GM18520 (cell line): ENCODE measurements around the gene F10.

Source experiments
- ATAC-seq: cut with Tn5 transposase; IDR thresholded peaks from one replicate; pipeline ENCODE4 v1.9.1; 2021; ENCODE audit not compliant: unreplicated experiment

The F10 gene

DNA sequence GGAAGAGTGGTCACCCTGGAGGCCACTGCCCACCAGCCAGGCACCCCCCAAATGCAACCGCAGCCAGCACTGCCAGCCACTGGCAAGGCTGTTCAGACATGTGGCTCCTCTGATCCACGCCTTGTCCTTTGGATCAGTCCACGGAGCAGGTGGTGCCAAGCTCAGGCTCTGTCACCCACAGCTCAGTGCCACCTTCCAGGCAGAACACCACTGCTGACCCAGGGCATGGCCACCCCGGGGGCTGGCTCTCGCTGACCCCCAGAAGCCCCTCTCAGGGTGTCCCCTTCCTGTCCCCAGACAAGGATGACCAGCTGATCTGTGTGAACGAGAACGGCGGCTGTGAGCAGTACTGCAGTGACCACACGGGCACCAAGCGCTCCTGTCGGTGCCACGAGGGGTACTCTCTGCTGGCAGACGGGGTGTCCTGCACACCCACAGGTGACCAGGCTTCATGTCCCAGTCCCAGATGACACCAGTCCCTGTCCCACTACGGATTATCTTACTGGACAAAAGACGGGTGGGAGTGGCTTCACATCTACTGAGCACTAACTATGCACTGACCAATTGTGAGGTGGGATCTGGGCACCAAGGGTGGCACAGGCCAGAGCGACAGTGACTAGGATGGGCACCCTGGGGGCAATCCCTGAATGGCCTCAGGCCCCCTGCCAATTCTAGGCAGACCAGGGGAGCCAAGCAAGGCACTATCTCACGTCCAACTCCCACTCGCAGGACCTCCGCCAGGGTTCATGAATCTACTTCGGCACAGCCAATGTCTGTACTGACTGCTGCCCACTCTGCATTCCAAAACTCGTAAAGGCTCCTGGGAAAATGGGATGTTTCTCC, 7.0 kb upstream of the F10 start:
- no peak for ATAC-seq

GRCh38 chr13:113116206-113116800, 6.3 kb upstream of the F10 start:
- ATAC-seq = no peak

- no peak for ATAC-seq
These were observed 5.7 kb upstream of the F10 start for GRCh38 chr13:113116871-113117271.

GRCh38 chr13:113117335-113117872, 5.2 kb upstream of the F10 start:
- no peak for ATAC-seq

DNA sequence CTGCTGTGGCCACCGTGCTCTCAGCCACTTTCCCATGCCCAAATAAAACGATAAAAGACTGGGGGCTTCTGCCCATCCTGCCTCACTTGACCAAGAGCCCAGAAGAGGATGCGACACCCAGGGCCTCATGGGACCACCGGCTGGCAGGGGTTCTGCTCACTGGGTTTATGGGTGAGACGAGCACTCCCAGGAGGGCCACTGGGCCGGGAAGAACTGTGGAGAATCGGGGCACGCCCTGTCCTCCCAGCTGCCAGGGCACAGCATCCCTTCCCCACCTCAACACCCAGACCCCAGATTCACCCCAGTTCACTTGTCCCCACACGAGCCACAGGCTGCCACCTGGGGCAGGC, 4.7 kb upstream of the F10 start:
- no peak for ATAC-seq

GRCh38 chr13:113118261-113119021, 4.2 kb upstream of the F10 start:
- ATAC-seq = no peak

DNA sequence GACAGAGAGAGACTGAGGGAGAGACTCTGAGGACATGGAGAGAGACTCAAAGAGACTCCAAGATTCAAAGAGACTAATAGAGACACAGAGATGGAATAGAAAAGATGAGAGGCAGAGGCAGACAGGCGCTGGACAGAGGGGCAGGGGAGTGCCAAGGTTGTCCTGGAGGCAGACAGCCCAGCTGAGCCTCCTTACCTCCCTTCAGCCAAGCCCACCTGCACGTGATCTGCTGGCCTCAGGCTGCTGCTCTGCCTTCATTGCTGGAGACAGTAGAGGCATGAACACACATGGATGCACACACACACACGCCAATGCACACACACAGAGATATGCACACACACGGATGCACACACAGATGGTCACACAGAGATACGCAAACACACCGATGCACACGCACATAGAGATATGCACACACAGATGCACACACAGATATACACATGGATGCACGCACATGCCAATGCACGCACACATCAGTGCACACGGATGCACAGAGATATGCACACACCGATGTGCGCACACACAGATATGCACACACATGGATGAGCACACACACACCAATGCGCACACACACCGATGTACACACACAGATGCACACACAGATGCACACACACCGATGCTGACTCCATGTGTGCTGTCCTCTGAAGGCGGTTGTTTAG, 3.3 kb upstream of the F10 start:
- ATAC-seq = no peak

DNA sequence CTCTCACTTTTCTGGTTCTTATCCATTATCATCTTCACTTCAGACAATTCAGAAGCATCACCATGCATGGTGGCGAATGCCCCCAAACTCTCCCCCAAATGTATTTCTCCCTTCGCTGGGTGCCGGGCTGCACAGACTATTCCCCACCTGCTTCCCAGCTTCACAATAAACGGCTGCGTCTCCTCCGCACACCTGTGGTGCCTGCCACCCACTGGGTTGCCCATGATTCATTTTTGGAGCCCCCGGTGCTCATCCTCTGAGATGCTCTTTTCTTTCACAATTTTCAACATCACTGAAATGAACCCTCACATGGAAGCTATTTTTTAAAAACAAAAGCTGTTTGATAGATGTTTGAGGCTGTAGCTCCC, 2.8 kb upstream of the F10 start:
- ATAC-seq = no peak

DNA sequence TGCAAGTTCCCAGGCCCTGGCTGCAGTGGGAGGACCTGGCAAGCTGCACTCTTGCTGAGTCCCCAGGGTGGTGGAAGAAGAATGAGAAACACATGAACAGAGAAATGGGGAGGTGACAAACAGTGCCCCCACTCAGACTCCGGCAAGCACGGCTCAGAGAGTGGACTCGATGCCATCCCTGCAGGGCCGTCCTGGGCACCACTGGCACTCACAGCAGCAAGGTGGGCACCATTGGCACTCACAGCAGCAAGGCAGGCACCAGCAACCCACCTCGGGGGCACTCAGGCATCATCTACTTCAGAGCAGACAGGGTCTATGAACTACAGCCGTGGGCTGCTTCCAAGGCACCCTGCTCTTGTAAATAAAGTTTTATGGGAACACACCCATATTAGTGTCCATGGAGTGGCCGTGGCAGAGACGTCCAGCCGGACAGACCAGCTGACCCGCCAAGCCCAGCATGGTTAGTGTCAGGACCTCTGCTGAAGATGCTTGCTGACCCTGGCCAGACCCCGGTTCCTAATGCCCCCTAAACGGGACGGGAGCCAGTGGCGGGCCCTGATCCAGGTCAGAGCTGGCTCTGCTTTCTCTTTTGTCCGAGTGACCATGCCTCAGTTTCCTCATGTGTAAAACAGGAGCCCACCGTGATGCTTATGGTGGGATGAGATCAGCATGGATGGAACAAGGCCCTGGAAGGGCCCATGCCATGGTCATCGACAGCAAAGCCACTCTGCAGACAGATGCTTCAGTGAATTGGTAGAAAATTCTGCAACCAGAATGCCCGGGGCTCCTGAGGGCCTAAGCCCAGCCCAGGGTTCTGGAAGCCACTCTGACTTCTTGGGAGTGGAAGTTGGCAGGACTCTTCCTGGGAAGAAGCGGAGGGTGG, 2.1 kb upstream of the F10 start:
- no peak for ATAC-seq

DNA sequence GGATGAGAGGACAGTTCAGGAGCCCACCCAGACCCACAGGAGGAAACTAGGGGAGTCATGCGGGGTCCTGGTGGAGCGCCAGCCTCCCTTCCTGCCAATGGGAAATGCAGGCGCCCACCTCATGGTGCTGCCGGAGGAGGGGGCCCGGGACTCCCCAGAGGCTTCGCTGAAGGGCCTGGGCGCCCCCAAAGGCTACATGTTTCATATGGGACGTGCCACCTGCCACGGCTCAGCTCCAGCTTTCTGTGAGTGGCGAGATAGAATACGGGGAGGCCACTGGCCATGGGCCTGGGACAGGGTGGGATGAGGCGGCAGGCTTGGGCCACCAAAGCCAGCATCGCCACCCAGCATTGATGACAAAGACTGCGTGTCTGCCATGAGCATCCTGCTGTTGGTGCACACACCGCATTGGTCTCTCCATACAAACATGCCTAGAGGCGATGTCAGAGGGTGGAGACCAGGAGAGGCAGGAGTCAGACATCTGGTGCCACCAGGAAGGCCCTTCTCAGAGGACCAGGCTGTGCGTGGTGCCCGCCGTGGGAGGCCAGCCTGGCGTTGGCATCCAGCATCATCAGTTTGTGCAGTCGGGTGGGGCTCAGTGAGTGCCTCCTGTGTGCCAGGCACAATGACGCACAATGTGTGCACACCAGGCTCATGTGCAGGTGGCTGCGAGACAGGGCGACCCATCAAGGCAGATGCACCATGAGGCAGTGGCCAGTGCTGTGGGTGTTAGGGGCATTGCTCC, 1.2 kb upstream of the F10 start:
- ATAC-seq = no peak

GRCh38 chr13:113121928-113122471, 599 bp upstream of the F10 start:
- ATAC-seq = no peak

- no peak for ATAC-seq
These were observed 915 bp downstream of the F10 start for GRCh38 chr13:113123226-113124201.

DNA sequence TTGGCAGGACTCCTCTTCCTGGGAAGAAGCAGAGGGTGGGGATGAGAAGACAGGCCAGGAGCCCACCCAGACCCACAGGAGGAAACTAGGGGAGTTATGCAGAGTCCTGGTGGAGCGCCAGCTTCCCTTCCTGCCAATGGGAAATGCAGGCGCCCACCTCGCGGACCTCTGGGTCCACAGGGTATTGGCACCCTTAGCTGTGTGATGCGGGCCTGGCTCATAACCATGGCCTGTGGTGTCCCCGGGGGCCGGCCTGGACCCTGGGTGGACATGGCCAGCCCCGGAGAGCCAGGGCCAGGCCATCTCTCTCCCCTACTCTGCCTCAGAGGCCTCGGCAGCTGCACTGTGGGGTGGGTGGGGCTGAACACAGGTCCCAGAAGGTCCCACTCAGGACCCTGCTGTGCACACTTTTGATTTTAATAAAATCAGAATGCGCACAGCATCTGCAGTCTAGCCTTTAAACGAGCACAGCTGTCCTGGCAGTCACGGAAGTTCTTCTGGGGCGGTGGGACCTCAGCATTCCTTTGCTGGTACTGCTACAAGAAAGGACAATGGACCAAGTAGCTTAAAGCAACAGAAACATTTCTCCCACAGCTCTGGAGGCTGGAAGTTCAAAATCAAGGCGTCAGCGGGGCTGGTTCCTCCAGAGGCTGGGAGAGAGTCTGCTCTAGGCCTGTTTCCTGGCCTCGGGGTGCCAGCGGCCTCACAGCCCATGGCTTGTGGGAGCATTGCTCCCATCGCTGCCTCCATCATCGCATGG, 1.8 kb downstream of the F10 start:
- ATAC-seq = no peak

- ATAC-seq = no peak
These were observed 3.1 kb downstream of the F10 start for GRCh38 chr13:113125506-113126264.

- ATAC-seq = no peak
These were observed 3.9 kb downstream of the F10 start for GRCh38 chr13:113126265-113127150.

GRCh38 chr13:113129480-113129879, 6.9 kb downstream of the F10 start:
- no peak for ATAC-seq
